Posterior cingulate gyrus (tissue), 11 donors: ENCODE data around the gene THPO.
A peak's percentile ranks its signal among the peaks of the same experiment; 100 is the strongest.
"Not testable (repeated sequence)": the region's sequence is repeated elsewhere in the genome, so short reads cannot be mapped to it uniquely, and the experiment has no call there.

Source experiments
- DNase-seq, 10 donors: peaks; one replicate each; pipeline versions ENCODE4 v3.0.0 to v3.0.0-alpha.2; 2020 to 2021; ENCODE audit warnings: mixed read lengths in 3 of 10
- intact Hi-C: fragments of 100-400 bp; cut with DNase I; formaldehyde crosslinking; loops from one replicate; pipeline ENCODE4 v1.15.1; 2023

Gene THPO

GRCh38 chr3:184353546-184353941, 24.5 kb downstream of the THPO start:
- intact Hi-C loops: no loop called here
- DNase-seq: peak in 2 of 10 donors; percentile 50 to 78

DNA sequence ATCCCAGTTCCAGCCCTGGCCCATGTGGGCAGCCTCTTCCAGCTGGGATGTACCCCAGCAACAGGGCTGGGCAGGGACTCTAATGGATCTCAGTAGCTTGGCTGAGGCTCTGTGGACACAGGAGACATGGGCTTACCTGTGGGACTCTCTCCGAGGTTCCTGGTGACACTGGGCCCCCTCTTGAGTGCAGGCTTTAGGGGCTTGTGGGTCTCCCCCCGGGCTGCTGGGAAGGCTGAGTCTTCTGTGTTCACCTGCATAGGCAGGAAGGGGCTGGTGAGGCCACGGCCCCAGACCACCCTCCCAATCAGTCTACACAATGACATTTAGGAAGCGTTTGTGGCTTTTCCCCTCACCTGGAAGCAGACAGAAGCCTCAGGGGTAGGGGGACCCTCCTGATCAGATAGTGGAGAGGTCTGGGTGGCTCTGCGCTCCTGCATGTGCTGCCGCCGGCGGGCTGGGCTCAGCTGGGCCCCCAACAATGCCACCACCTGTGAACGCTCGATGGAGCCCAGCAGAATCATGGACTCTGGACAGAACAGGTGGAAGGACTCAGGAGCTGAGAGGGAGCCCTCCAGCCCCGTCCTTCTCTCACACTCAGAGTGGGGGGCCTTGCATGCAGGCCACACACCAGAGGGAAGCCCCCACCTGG, 25.0 kb downstream of the THPO start:
- intact Hi-C loops: no loop called here
- DNase-seq: peak in 2 of 10 donors; percentile 27 to 60

DNA sequence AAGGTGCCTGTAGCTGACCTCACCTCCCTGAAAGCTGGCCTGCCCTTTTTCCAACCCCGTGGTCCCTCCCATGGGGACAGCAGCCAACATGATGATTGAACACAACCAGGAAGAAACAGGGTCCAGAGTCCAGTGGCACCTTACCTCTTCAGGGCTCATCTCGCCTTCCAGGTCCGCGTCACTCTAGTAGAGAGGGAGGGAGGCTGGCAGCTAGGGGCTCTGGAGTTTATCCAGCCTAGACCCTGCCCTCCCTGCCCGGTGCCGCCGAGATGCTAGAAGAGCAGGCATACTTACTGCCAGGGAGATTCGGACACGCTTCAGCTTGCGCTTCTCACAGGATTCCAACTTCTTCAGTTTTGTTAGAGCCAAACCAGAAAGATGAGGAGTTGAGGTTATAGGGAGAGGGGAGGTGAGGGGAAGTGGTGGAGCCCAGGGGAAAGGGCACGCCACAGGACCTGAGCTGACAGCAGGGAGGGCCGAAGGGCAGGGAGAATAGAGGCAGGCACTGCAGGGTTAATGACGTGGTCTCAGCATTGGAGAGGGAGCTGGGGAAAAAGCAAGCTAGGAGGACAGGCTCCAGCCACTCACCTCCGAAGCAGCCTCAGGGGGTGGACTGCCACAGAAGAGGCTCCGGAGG, 25.7 kb downstream of the THPO start:
- DNase-seq: peak in 2 of 10 donors; percentile 60 to 70
- intact Hi-C loops: no loop called here

- peak in 3 of 10 donors; percentile 27 to 61 (median 47) for DNase-seq
- intact Hi-C loops: no loop called here
These were observed 26.4 kb downstream of the THPO start for GRCh38 chr3:184351511-184352148.

DNA sequence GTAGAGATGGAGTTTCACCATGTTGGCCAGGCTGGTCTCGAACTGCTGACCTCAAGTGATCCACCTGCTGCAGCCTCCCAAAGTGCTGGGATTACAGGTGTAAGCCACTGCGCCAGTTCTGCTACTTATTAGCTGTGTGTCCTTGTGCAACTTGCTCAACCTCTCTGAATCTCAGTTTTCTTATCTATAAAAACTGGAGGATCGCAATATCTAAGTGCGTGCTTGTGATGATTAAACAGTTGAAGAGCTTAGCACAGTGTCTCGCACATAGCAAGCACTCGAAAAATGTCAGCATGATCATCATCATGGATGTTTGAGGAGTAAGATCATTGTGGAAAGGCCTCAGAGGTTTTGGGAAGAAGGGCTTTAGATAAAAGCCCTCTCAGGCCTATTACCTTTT, 27.4 kb downstream of the THPO start:
- intact Hi-C loops: no loop called here
- DNase-seq: no peak

DNA sequence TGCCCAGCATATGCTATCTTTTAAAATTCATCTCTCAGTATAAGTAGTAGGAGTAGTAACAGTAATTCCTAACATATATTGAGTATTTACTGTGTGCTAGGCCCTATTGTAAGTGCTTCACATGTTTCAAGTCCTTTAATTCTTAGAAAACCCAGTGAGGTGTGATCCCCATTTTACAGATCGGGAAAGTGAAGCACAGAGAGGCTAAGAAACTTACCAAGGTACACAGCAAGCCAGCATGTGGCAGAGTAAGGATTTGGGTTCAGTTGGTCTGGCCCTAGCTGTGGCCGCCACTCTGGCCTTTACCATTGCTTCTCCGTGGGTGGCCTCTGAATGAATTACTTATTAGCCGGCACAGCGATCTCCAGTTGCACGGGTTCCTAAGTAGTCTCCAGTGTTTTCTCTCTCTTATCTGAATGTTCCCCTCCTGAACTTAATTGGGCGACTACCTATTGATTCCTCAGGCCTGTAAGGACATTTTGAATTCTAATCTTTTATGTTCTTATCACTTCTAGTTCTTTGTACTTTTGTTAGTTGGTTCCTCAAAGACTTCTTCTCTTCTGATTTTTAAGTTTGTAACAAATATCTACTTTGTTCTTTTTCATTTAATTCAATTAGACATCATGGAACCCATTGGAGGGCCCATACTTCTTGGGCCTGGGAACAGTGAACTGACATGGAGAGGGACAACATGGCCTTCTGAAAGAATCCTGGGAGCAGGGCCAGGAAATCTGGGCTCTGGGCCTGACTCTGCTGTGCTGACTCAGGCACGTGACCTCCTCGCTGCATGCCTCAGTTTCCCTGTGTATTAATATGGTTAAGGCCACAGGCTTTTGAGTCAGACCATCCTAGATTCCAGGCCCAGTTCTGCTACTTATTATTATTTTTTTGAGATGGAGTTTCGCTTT, 28.2 kb downstream of the THPO start:
- peak in 3 of 10 donors; percentile 53 to 75 (median 56) for DNase-seq
- intact Hi-C loops: no loop called here

DNA sequence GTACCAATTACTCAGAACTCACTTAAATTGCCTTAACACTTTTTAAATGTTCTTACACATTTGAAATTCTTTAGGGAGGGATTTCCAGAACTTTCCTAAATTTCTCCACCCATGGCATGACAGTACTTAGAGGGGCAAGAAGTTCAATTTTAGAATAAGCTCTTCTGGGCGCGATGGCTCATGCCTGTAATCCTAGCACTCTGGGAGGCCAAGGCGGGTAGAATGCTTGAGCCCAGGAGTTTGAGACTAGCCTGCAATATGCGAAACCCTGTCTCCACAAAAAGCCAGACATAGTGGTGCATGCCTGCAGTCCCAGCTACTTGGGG, 30.0 kb downstream of the THPO start:
- intact Hi-C loops: no loop called here
- peak in 3 of 10 donors; percentile 13 to 37 (median 30) for DNase-seq

DNA sequence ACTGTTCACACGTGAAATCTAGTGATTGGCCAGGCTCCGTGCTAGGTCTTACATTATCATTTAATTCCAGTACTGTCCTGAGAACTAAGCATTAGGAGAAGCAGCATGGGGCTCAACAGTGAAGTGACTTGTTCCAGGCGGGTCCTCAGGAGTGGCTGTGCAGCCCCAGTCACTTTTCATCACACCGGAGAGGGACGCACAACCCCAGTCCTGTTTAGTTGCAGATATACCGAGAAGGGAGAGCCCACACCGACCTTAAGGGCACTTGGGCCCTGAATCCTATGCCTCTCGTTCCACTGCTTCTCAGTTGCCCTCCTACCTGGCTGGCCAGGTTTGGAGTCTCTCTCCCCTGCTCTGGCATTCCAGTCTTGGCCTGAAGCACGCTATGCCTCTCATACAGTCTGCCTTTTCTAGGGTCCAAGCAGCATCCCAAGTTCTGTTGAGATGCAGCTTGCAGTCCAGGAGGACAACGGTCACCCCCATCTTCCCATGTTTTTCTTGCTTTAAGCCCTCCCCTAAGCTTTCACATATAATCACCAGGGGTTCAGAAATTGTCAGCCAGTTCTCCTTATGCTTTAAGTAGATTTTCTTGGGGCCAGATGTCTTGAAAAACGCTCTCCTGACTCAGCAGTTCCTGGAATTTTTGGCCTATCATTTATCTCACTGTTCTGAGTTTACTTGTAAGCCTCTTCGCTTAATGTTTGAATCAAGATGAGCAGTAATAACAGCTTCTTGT, 30.5 kb downstream of the THPO start:
- DNase-seq: peak in 3 of 10 donors; percentile 55 to 66 (median 64)
- intact Hi-C loops: no loop called here

DNA sequence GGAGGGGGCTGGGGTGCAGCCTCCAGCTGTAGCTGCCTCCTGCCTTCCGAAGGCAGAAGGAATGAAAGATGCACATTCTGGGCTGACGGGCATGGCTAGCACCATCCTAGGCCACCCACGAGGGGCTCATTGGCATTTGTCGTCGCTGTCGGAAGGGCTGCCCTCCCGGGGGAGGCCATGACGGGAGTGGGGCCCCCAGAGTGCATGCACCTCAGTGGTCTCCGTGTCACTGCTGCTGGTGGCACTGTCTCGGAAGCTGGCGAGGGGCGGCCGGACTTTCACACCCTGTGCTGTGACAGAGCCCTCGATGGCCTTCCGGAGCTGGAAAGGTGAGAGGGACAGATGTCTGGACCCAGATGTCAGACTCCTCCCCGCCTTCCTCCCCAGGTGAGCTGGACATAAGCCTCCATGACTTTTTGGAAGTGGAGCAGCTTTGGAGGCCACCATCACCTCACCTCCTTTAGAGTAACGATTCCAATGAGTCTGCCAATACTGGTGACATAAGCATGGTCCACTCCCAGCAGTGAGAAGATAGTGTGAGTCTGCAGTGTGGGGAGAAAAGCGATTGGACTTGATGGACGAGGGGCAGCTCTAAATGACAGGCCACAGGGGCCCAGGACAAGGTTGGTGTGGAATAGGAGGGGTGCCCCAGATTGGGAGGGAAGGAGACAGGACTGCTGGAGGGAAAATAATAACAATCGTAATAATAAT, 31.4 kb downstream of the THPO start:
- intact Hi-C loops: no loop called here
- DNase-seq: peak in 3 of 10 donors; percentile 67 to 85 (median 70)

- peak; percentile 78 to 98 (median 88) for DNase-seq
- intact Hi-C loops: no loop called here
These were observed 32.5 kb downstream of the THPO start for GRCh38 chr3:184345317-184346144.

DNA sequence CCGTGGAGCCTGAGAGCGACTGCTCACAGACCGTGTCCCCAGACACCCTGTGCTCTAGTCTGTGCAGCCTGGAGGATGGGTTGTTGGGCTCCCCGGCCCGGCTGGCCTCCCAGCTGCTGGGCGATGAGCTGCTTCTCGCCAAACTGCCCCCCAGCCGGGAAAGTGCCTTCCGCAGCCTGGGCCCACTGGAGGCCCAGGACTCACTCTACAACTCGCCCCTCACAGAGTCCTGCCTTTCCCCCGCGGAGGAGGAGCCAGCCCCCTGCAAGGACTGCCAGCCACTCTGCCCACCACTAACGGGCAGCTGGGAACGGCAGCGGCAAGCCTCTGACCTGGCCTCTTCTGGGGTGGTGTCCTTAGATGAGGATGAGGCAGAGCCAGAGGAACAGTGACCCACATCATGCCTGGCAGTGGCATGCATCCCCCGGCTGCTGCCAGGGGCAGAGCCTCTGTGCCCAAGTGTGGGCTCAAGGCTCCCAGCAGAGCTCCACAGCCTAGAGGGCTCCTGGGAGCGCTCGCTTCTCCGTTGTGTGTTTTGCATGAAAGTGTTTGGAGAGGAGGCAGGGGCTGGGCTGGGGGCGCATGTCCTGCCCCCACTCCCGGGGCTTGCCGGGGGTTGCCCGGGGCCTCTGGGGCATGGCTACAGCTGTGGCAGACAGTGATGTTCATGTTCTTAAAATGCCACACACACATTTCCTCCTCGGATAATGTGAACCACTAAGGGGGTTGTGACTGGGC, 33.3 kb downstream of the THPO start:
- DNase-seq: peak in 3 of 10 donors; percentile 75 to 83 (median 81)
- intact Hi-C loops: no loop called here

DNA sequence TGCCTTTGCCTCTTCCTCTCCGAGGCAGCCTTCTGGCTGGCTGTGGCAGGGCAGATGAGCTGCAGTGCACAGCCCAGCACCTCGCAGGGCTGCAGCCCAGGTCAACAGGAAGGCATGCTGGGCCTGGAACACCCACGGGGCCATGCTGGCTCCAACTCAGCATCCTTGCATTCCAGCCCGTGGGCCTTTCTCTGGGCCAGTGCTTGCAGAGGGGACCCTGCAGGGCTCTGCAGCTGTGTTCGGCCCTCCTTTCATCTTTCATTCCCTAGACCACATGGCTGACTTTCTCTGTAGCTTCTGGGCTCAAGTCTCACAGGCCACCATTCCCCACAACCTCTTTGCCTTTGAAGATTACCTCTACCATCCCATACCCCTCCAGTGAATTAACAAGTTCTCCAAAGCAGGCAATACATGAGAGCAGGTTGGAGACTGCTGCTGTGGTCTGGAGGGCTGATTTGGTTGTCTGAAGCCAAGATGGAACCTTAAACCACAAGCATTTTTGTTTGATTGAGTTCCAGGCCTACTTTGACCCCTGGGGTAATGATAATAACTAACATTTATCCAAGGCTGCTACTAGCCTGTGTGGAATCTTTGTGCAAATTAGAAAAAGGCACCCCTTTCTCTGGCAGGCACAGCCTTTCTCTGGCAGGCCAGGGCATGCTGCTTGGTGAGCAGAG, 34.7 kb downstream of the THPO start:
- intact Hi-C loops: no loop called here
- DNase-seq: peak in 3 of 10 donors; percentile 51 to 76 (median 69)

DNA sequence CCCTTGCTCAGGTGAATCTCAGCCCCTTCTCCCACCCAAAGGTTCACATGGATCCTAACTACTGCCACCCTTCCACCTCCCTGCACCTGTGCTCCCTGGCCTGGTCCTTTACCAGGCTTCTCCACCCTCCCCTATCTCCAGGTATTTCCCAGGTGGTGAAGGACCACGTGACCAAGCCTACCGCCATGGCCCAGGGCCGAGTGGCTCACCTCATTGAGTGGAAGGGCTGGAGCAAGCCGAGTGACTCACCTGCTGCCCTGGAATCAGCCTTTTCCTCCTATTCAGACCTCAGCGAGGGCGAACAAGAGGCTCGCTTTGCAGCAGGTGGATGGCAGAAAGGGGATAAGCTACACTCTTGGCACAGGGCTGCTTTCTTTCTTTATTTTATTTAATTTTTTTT, 36.1 kb downstream of the THPO start:
- peak in 2 of 10 donors; percentile 25 to 40 for DNase-seq
- intact Hi-C loops: no loop called here

DNA sequence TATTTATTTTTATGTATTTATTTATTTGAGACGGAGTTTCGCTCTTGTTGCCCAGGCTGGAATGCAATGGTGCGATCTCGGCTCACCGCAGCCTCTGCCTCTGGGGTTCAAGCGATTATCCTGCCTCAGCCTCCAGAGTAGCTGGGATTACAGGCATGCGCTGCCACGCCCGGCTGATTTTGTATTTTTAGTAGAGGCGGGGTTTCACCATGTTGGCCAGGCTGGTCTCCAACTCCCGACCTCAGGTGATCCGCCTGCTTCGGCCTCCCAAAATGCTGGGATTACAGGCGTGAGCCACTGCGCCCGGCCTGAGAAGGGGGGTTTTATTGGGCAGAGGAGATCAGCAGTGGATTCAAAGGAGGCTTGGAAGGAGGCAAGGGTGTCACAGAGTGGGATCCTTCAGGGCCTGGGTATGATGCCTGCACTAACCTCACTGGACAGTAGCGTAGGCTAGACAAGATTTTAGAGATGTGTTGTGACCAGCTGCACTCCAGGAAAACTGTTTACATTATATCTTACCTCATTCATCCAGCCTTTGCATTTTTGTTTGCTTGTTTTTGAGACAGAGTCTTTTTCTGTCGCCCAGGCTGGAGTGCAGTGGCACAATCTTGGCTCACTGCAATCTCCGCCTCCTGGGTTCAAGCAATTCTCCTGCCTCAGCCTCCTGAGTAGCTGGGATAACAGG, 38.4 kb downstream of the THPO start:
- DNase-seq, intact Hi-C loops: not testable (repeated sequence)

DNA sequence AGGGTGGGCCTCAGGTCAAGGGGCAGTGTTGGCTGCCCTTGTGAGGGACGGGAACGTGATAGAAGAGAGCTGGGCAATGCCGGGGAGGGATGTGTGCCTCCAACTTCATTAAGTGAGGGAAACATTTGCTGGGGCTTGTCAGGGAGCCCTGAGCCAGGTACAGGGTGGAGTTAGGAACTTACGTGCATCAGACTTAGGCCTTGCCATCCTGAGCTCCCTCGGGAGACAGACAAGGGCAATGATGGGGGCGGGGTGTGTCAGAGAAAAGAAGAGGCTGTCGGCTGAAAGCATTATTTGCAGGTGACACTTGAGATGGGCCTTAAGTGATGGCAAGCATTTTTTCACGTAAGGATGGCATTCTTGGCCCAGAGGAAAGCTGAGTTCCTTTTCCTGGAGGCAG, 39.0 kb downstream of the THPO start:
- DNase-seq: no peak
- intact Hi-C loops: no loop called here

- intact Hi-C loops: no loop called here
- DNase-seq: peak; percentile 68 to 98 (median 88)
These were observed 39.5 kb downstream of the THPO start for GRCh38 chr3:184338511-184338945.

DNA sequence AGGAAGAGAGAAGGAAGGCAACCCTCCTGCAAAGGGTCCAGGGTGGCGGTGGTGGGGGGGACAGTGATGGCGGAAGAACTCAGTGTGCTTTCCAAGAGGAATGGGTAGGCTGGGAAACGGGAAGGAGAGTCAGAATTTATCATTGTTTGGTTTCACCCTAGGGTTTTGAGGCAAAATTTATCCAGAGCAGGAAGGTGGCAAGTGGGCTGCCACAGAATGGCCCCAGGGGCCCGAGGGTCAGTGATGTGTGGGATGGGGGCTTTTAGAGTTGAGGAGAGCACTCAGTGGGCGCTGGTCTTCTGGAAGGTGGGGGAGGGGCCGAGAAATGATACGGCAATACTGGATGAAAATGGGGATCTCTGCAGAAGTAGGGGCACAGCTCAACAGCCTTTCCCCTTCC, 40.0 kb downstream of the THPO start:
- no peak for DNase-seq
- intact Hi-C loops: loop anchor here (2.0 kb wide), 1 partner anchor 17 kb away; no protein-coding TSS in a partner anchor
